WTC11 (cell line): Measurements from ENCODE around the gene CPNE1.

ENCODE experiments used
- CREB1 ChIP-seq: sonication (generic); formaldehyde crosslinking; IDR thresholded peaks from 2 replicates; pipeline ENCODE4 v1.8.0; 2023; ENCODE audit warnings: mild to moderate bottlenecking, missing genetic modification reagents
- CTCF ChIP-seq: fragments of 200-600 bp; IDR thresholded peaks from 2 replicates; pipeline ENCODE4 v1.8.0; 2022; ENCODE audit warnings: antibody characterized with exemption
- ESRRA ChIP-seq: sonication (generic); formaldehyde crosslinking; IDR thresholded peaks from 2 replicates; pipeline ENCODE4 v1.8.1; 2022; ENCODE audit warnings: mild to moderate bottlenecking, missing genetic modification reagents, borderline replicate concordance
- GTF2I ChIP-seq: fragments of 250-450 bp; sonication (Bioruptor Pico); conservative IDR thresholded peaks from 2 replicates; pipeline ENCODE4 v1.4.0; 2021; ENCODE audit warnings: mild to moderate bottlenecking
- KAT7 ChIP-seq: sonication (generic); formaldehyde crosslinking; IDR thresholded peaks from 2 replicates; pipeline ENCODE4 v1.8.1; 2023; ENCODE audit warnings: missing genetic modification reagents, mild to moderate bottlenecking, borderline replicate concordance
- NR3C1 ChIP-seq: sonication (generic); formaldehyde crosslinking; conservative IDR thresholded peaks from 2 replicates; pipeline ENCODE4 v1.8.1; 2023; ENCODE audit warnings: low read depth, mild to moderate bottlenecking, missing genetic modification reagents
- TEAD4 ChIP-seq: sonication (generic); formaldehyde crosslinking; IDR thresholded peaks from 2 replicates; pipeline ENCODE4 v1.8.0; 2022; ENCODE audit warnings: mild to moderate bottlenecking, missing genetic modification reagents
- ZNF232 ChIP-seq: sonication (generic); formaldehyde crosslinking; IDR thresholded peaks from 2 replicates; pipeline ENCODE4 v1.8.0; 2022; ENCODE audit warnings: mild to moderate bottlenecking, missing genetic modification reagents
- ZNF263 ChIP-seq: sonication (generic); formaldehyde crosslinking; IDR thresholded peaks from 2 replicates; pipeline ENCODE4 v1.8.1; 2022; ENCODE audit warnings: low read depth, mild to moderate bottlenecking, moderate library complexity, missing genetic modification reagents

DNA sequence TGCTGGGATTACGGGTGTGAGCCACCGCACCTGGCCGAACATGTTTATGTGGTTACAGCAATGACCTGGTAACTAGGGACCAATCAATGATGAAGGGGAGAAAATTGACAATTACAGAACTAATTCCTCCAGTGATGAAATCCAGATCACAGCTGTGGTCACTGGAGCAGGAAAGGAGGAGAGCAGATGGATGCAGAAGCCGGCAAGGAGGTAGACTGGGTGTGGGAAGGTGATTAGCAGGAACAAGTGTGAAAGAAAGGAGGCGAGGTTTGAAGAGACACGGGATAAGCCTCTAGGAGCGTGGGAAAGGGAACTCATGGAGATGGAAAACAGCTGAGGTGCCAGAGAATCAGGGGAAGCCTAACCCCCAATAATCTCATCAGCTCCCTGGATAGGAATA is 66.2 kb downstream of the CPNE1 start:
- TF ChIP-seq CREB1 (CRISPR knock-in tag) (no peak), NR3C1 (CRISPR knock-in tag) (no peak), ESRRA (no peak), ZNF232 (CRISPR knock-in tag) (no peak), CTCF (no peak), ZNF263 (CRISPR knock-in tag) (no peak), GTF2I (no peak), TEAD4 (CRISPR knock-in tag) (no peak), KAT7 (CRISPR knock-in tag) (no peak)
